ENCODE data around the gene RBFOX1.

- no peak for TF ChIP-seq POLR2A (IDR thresholded peaks at IDR 0.05)
- TF ChIP-seq, protein P1, sequence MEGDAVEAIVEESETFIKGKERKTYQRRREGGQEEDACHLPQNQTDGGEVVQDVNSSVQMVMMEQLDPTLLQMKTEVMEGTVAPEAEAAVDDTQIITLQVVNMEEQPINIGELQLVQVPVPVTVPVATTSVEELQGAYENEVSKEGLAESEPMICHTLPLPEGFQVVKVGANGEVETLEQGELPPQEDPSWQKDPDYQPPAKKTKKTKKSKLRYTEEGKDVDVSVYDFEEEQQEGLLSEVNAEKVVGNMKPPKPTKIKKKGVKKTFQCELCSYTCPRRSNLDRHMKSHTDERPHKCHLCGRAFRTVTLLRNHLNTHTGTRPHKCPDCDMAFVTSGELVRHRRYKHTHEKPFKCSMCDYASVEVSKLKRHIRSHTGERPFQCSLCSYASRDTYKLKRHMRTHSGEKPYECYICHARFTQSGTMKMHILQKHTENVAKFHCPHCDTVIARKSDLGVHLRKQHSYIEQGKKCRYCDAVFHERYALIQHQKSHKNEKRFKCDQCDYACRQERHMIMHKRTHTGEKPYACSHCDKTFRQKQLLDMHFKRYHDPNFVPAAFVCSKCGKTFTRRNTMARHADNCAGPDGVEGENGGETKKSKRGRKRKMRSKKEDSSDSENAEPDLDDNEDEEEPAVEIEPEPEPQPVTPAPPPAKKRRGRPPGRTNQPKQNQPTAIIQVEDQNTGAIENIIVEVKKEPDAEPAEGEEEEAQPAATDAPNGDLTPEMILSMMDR (IDR thresholded peaks at IDR 0.05) = no peak
These were observed 87.4 kb downstream of the RBFOX1 start for GRCh38 chr16:7420079-7420478.

Data from Peyer's patch (tissue), 4 donors.